Measurements from ENCODE around the gene MCC. TPM values are rescaled to one million over a fixed set of nuclear protein-coding genes. Genes with fewer than 3 reads are reported as not detected.
"Not testable (repeated sequence)": the region's sequence is repeated elsewhere in the genome, so short reads cannot be mapped to it uniquely, and the experiment has no call there.

The MCC gene
- total RNA-seq, 2 donors from 2014 or later = 4.3 TPM

- H3K27ac Mint-ChIP-seq; ATAC-seq (replicated peaks): not testable (repeated sequence)
These were observed 411.6 kb downstream of the MCC start for GRCh38 chr5:113076649-113077048.

GRCh38 chr5:113075019-113075418 is 413.2 kb downstream of the MCC start:
- Mint-ChIP-seq H3K4me3 (no peak overlapping the region), H3K27me3 (no peaks in the 10 kb centered on the region), H3K36me3 (ENCODE audit: low read depth) (peaks cover 11% of the 10 kb centered on the region), H3K4me1 (peaks cover 8% of the 10 kb centered on the region), H3K27ac (no peak overlapping the region), H3K9me3 (peaks cover 4% of the 10 kb centered on the region)
- ATAC-seq (replicated peaks) = no peak

More at GRCh38 chr5:113076649-113077048, 411.6 kb downstream of the MCC start:
- H3K4me3 Mint-ChIP-seq, H3K27me3 Mint-ChIP-seq, H3K4me1 Mint-ChIP-seq, H3K9me3 Mint-ChIP-seq: not testable (repeated sequence)
- peaks cover 11% of the 10 kb centered on the region for H3K36me3 Mint-ChIP-seq (ENCODE audit: low read depth)

- H3K36me3 Mint-ChIP-seq (ENCODE audit: low read depth); ATAC-seq (replicated peaks); H3K4me1 Mint-ChIP-seq; H3K27ac Mint-ChIP-seq; H3K27me3 Mint-ChIP-seq; H3K9me3 Mint-ChIP-seq; H3K4me3 Mint-ChIP-seq: not testable (repeated sequence)
These were observed 414.6 kb downstream of the MCC start for GRCh38 chr5:113073629-113074034.

- Mint-ChIP-seq H3K27me3 (no peaks in the 10 kb centered on the region), H3K4me1 (peaks cover 8% of the 10 kb centered on the region)
These were observed 416.9 kb downstream of the MCC start for GRCh38 chr5:113071401-113071800.

GRCh38 chr5:113070901-113071300 is 417.4 kb downstream of the MCC start:
- ATAC-seq (replicated peaks) = no peak
- Mint-ChIP-seq H3K27me3 (no peaks in the 10 kb centered on the region), H3K27ac (no peak overlapping the region), H3K4me1 (peaks cover 8% of the 10 kb centered on the region), H3K36me3 (ENCODE audit: low read depth) (no peaks in the 10 kb centered on the region), H3K4me3 (no peak overlapping the region), H3K9me3 (no peaks in the 10 kb centered on the region)

More at GRCh38 chr5:113071401-113071800, 416.9 kb downstream of the MCC start:
- no peak for ATAC-seq (replicated peaks)
- H3K4me3 Mint-ChIP-seq = no peak overlapping the region
- H3K36me3 Mint-ChIP-seq (ENCODE audit: low read depth) = no peaks in the 10 kb centered on the region
- H3K27ac Mint-ChIP-seq = no peak overlapping the region
- no peaks in the 10 kb centered on the region for H3K9me3 Mint-ChIP-seq

GRCh38 chr5:113068559-113068958 is 419.7 kb downstream of the MCC start:
- H3K36me3 Mint-ChIP-seq (ENCODE audit: low read depth) = no peaks in the 10 kb centered on the region

GRCh38 chr5:113067635-113068344 is 420.5 kb downstream of the MCC start:
- Mint-ChIP-seq H3K27ac (no peak overlapping the region), H3K4me3 (no peak overlapping the region), H3K4me1 (peaks cover 11% of the 10 kb centered on the region), H3K27me3 (no peaks in the 10 kb centered on the region), H3K9me3 (no peaks in the 10 kb centered on the region), H3K36me3 (ENCODE audit: low read depth) (no peaks in the 10 kb centered on the region)
- no peak for ATAC-seq (replicated peaks)

More at GRCh38 chr5:113068559-113068958, 419.7 kb downstream of the MCC start:
- peak; percentile 49 for ATAC-seq (replicated peaks)
- H3K9me3 Mint-ChIP-seq = no peaks in the 10 kb centered on the region
- no peak overlapping the region for H3K27ac Mint-ChIP-seq
- peaks cover 8% of the 10 kb centered on the region for H3K4me1 Mint-ChIP-seq
- H3K27me3 Mint-ChIP-seq = no peaks in the 10 kb centered on the region
- no peak overlapping the region for H3K4me3 Mint-ChIP-seq

GRCh38 chr5:113065626-113066025 is 422.6 kb downstream of the MCC start:
- ATAC-seq (replicated peaks) = no peak
- Mint-ChIP-seq H3K36me3 (ENCODE audit: low read depth) (no peaks in the 10 kb centered on the region), H3K27ac (no peak overlapping the region), H3K27me3 (no peaks in the 10 kb centered on the region), H3K4me3 (no peak overlapping the region), H3K4me1 (peaks cover 21% of the 10 kb centered on the region), H3K9me3 (no peaks in the 10 kb centered on the region)

GRCh38 chr5:113064806-113065205 is 423.4 kb downstream of the MCC start:
- H3K36me3 Mint-ChIP-seq (ENCODE audit: low read depth) = no peaks in the 10 kb centered on the region
- H3K27ac Mint-ChIP-seq = no peak overlapping the region
- no peaks in the 10 kb centered on the region for H3K27me3 Mint-ChIP-seq
- peaks cover 21% of the 10 kb centered on the region for H3K4me1 Mint-ChIP-seq
- H3K9me3 Mint-ChIP-seq = no peaks in the 10 kb centered on the region
- ATAC-seq (replicated peaks) = no peak
- no peak overlapping the region for H3K4me3 Mint-ChIP-seq

- H3K27ac Mint-ChIP-seq = no peak overlapping the region
- no peaks in the 10 kb centered on the region for H3K9me3 Mint-ChIP-seq
- no peak for ATAC-seq (replicated peaks)
- H3K4me3 Mint-ChIP-seq = no peak overlapping the region
- H3K36me3 Mint-ChIP-seq (ENCODE audit: low read depth) = no peaks in the 10 kb centered on the region
- H3K27me3 Mint-ChIP-seq = no peaks in the 10 kb centered on the region
- H3K4me1 Mint-ChIP-seq = peaks cover 21% of the 10 kb centered on the region
These were observed 424.3 kb downstream of the MCC start for GRCh38 chr5:113063927-113064326.

- peak overlapping the region; percentile 37 for H3K4me3 Mint-ChIP-seq
- no peaks in the 10 kb centered on the region for H3K27me3 Mint-ChIP-seq
- peak; percentile 65 for ATAC-seq (replicated peaks)
- no peaks in the 10 kb centered on the region for H3K36me3 Mint-ChIP-seq (ENCODE audit: low read depth)
- peaks cover 21% of the 10 kb centered on the region for H3K4me1 Mint-ChIP-seq
- peak overlapping the region; percentile 69 for H3K27ac Mint-ChIP-seq
- H3K9me3 Mint-ChIP-seq = no peaks in the 10 kb centered on the region
These were observed 425.3 kb downstream of the MCC start for GRCh38 chr5:113062869-113063508.

GRCh38 chr5:113061846-113062780 is 426.1 kb downstream of the MCC start:
- no peaks in the 10 kb centered on the region for H3K27me3 Mint-ChIP-seq
- peak overlapping the region; percentile 69 for H3K27ac Mint-ChIP-seq
- H3K9me3 Mint-ChIP-seq = no peaks in the 10 kb centered on the region
- H3K4me1 Mint-ChIP-seq = peaks cover 21% of the 10 kb centered on the region
- H3K36me3 Mint-ChIP-seq (ENCODE audit: low read depth) = no peaks in the 10 kb centered on the region
- ATAC-seq (replicated peaks) = peak; percentile 67
- H3K4me3 Mint-ChIP-seq = peak overlapping the region; percentile 37

- Mint-ChIP-seq H3K9me3 (no peaks in the 10 kb centered on the region), H3K4me3 (no peak overlapping the region), H3K27ac (no peak overlapping the region), H3K27me3 (no peaks in the 10 kb centered on the region), H3K4me1 (peaks cover 21% of the 10 kb centered on the region), H3K36me3 (ENCODE audit: low read depth) (no peaks in the 10 kb centered on the region)
- ATAC-seq (replicated peaks) = no peak
These were observed 427.7 kb downstream of the MCC start for GRCh38 chr5:113060408-113061025.
